K562 (cell line): ENCODE data around the gene AP2S1. TPM values are rescaled to one million over a fixed set of nuclear protein-coding genes. Genes with fewer than 3 reads are reported as not detected.
"Not testable (repeated sequence)": the region's sequence is repeated elsewhere in the genome, so short reads cannot be mapped to it uniquely, and the experiment has no call there.

Source experiments
- ATAC-seq: fragments of 200-7000 bp; cut with Tn5 transposase; 3 replicates; pipeline ENCODE4 v1.9.1; 2020; ENCODE audit warnings: moderate library complexity
- BruUV-seq: library from RNA; stranded (reverse); fragments of 400-500 nt; replicated peaks from 2 replicates; lab custom pipeline; 2021; lab: Mats Ljungman, UMichigan
- CTCF ChIA-PET: fragments of 300-600 bp; formaldehyde crosslinking; extraction: SDS; loops from one replicate; lab custom pipeline; 2021; ENCODE audit warnings: low intra/inter-chr PET ratio; lab: Yijun Ruan, JAX
- POLR2A ChIA-PET: fragments of 300-600, 350-650 bp; sonication (Branson Sonifier 250); formaldehyde crosslinking; extraction: SDS; loops from one replicate; lab custom pipeline; 2021; ENCODE audit warnings: antibody characterized with exemption, inconsistent platforms; lab: Yijun Ruan, JAX
- DNase-seq, 4 experiments: peaks; one replicate each; pipeline versions ENCODE4 v3.0.0 to v3.0.0-alpha.2; 2011 to 2018; ENCODE audit warnings: low spot score in 3 of 4, mixed read lengths in 3 of 4; ENCODE audit errors: extremely low read depth in 1 of 4
- FAIRE-seq: peaks from 2 replicates; lab custom pipeline; 2011; peaks lifted over from hg19 to GRCh38; lab: Jason Lieb, UNC
- H2AFZ ChIP-seq: 2 replicates; pipeline ENCODE4 v1.6.0; 2011; ENCODE audit warnings: low read depth, low read length, control low read depth, inconsistent platforms
- H3K27ac ChIP-seq: fragments of 200-600 bp; 3 replicates; pipeline ENCODE4 v1.8.0; 2011; ENCODE audit warnings: low read depth, mild to moderate bottlenecking, control low read depth, inconsistent platforms, low read length, moderate library complexity, mixed read lengths; ENCODE audit errors: extremely low read depth
- H3K27me3 ChIP-seq, 2 experiments: fragments of 300-600 bp in 1 of 2; 2 replicates in 1 of 2; 3 replicates in 1 of 2; pipeline versions ENCODE4 v1.6.0 to v1.8.0; 2011; ENCODE audit warnings: inconsistent platforms in 2 of 2, low read length in 2 of 2, mild to moderate bottlenecking in 1 of 2, mixed read lengths in 1 of 2, moderate library complexity in 1 of 2; ENCODE audit not compliant: control insufficient read depth in 2 of 2, insufficient read depth in 2 of 2
- H3K36me3 ChIP-seq: fragments of 300-600 bp; 3 replicates; pipeline ENCODE4 v1.8.0; 2011; ENCODE audit warnings: mild to moderate bottlenecking, low read length, inconsistent platforms; ENCODE audit not compliant: control insufficient read depth, insufficient read depth
- H3K4me1 ChIP-seq, 2 experiments: fragments of 200-600 bp in 1 of 2; replicated peaks in 1 of 2; 2 replicates in 1 of 2; 3 replicates in 1 of 2; pipeline versions ENCODE4 v1.5.1 to v1.8.0; 2011; ENCODE audit warnings: inconsistent platforms in 2 of 2, low read length in 2 of 2, mild to moderate bottlenecking in 1 of 2, mixed read lengths in 1 of 2, moderate library complexity in 1 of 2; ENCODE audit not compliant: control insufficient read depth in 2 of 2, insufficient read depth in 2 of 2
- H3K4me2 ChIP-seq: 2 replicates; pipeline ENCODE4 v1.6.1; 2011; ENCODE audit warnings: low read length, control low read depth, inconsistent platforms, mixed read lengths; ENCODE audit not compliant: insufficient read depth
- H3K4me3 ChIP-seq: fragments of 200-600 bp; sonication (generic), shearing (Covaris generic); 2 replicates; pipeline ENCODE4 v1.5.1; 2016; ENCODE audit warnings: control low read depth, inconsistent platforms
- H3K79me2 ChIP-seq: fragments of 200-600 bp; 3 replicates; pipeline ENCODE4 v1.8.0; 2011; ENCODE audit warnings: low read length, inconsistent platforms; ENCODE audit not compliant: control insufficient read depth, insufficient read depth
- H3K9ac ChIP-seq, 2 experiments: 2 replicates each; pipeline versions ENCODE4 v1.6.0 to v1.6.1; 2011; ENCODE audit warnings: low read depth in 2 of 2, low read length in 2 of 2, control low read depth in 1 of 2, inconsistent platforms in 1 of 2, mild to moderate bottlenecking in 1 of 2, mixed read lengths in 1 of 2; ENCODE audit not compliant: insufficient read depth in 1 of 2
- H3K9me1 ChIP-seq: one replicate; pipeline ENCODE4 v1.6.0; 2011; ENCODE audit warnings: inconsistent platforms, mild to moderate bottlenecking, low read length, moderate library complexity; ENCODE audit not compliant: control insufficient read depth, insufficient read depth
- H3K9me3 ChIP-seq: replicated peaks from 2 replicates; pipeline ENCODE4 v1.5.1; 2011; ENCODE audit warnings: low read depth, low read length, inconsistent platforms; ENCODE audit not compliant: control insufficient read depth, insufficient read depth
- H4K20me1 ChIP-seq: replicated peaks from 2 replicates; pipeline ENCODE4 v1.6.1; 2011; ENCODE audit warnings: low read length, inconsistent platforms, mixed read lengths; ENCODE audit not compliant: control insufficient read depth, insufficient read depth
- CBX2 ChIP-seq: fragments of 200-600 bp; sonication (generic); IDR thresholded peaks from one replicate; pipeline ENCODE4 v1.6.1; 2012; ENCODE audit warnings: mild to moderate bottlenecking, low read length, inconsistent platforms; ENCODE audit not compliant: insufficient read depth, poor library complexity, severe bottlenecking
- NEUROD1 ChIP-seq: fragments of 150-350 bp; IDR thresholded peaks from 2 replicates; pipeline ENCODE4 v1.6.1; 2014; ENCODE audit warnings: borderline replicate concordance, low read length, low read depth; ENCODE audit not compliant: partially characterized antibody
- RFX5 ChIP-seq: IDR thresholded peaks from 2 replicates; pipeline ENCODE4 v1.6.1; 2011; ENCODE audit warnings: low read depth, mild to moderate bottlenecking, improper control_type of control experiment, low read length
- SNRNP70 ChIP-seq: fragments of 200-400 bp; formaldehyde crosslinking; optimal IDR thresholded peaks from 2 replicates; pipeline ENCODE3; 2017; ENCODE audit warnings: low read depth, low read length
- ZKSCAN1 ChIP-seq: fragments of 150-350 bp; IDR thresholded peaks from 2 replicates; pipeline ENCODE4 v1.6.1; 2016; ENCODE audit warnings: low read depth, low read length
- WGBS: fragments of 100-300 bp; shearing (Covaris generic); methylation state at CpG from one replicate; pipeline ENCODE4 v1.1.6; 2016; ENCODE audit warnings: low coverage, mixed read lengths; ENCODE audit not compliant: insufficient coverage; ENCODE audit errors: missing lambda C conversion rate; 5-methylcytosine and 5-hydroxymethylcytosine counted together
- in situ Hi-C: fragments of 300-500 bp; cut with MboI; formaldehyde crosslinking; loops from 4 replicates; pipeline ENCODE4 v1.15.0; 2018; ENCODE audit warnings: inconsistent platforms, mixed read lengths
- intact Hi-C: fragments of 100-400 bp; cut with micrococcal nuclease; formaldehyde crosslinking; loops from 2 replicates; pipeline ENCODE4 v1.14.2; 2022
- polyA plus RNA-seq, 8 experiments: library from polyadenylated mRNA; depleted of rRNA in 4 of 8; stranded (reverse) in 5 of 8; unstranded in 3 of 8; fragments of >200 nt; fragmentation: Nextera tagmentation in 2 of 8; fragmentation: Illumina TruSeq in 1 of 8; extraction: Ambion mirVana in 2 of 8; extraction: Trizol in 1 of 8; gene quantifications; 2 replicates each; pipeline versions ENCODE4 v1.2.1 to v1.2.3, GENCODE V29; 2011 to 2014; ENCODE audit warnings: inconsistent platforms in 1 of 8, missing spikeins in 1 of 8
- total RNA-seq, 7 experiments: library from RNA; depleted of rRNA in 6 of 7; stranded (reverse); fragments of >200 nt in 6 of 7; fragmentation: Illumina TruSeq in 2 of 7; extraction: Trizol in 2 of 7; gene quantifications; 2 replicates each; pipeline versions ENCODE4 v1.2.1 to v1.2.3, GENCODE V29; 2011 to 2021; ENCODE audit warnings: low replicate concordance in 1 of 7

Gene AP2S1
- total and polyA plus RNA-seq, 9 of the 15 experiments (the other 6 are each of a cell fraction or from before 2014, with no cell fraction given) = 32.4 to 294 (median 136) TPM

GRCh38 chr19:46885411-46885810, 34.8 kb upstream of the AP2S1 start:
- Histone ChIP-seq H3K4me2 (no peak overlapping the region), H3K9me1 (no peaks in the 10 kb centered on the region), H3K36me3 (no peaks in the 10 kb centered on the region; the same call in 2 of the 3 replicates), H3K27ac (no peak overlapping the region), H3K9me3 (no peaks in the 10 kb centered on the region), H3K4me1 (peaks cover 0 to 5% of the 10 kb centered on the region in 2 experiments; a peak in 2 of 5 replicates), H3K4me3 (no peak overlapping the region), H3K27me3 (no peaks in the 10 kb centered on the region), H4K20me1 (no peaks in the 10 kb centered on the region)
- in situ Hi-C loops = no loop called here
- CTCF ChIA-PET = interaction anchor here (0.6 to 0.7 kb wide), 2 partner anchors 14 to 534 kb away, joined by 3 read pairs; partner anchors contain the start of gene MEIS3
- ATAC-seq (no peak), FAIRE-seq (no peak)
- POLR2A ChIA-PET = interaction anchor here (0.9 to 2.3 kb wide), 4 partner anchors 11 to 18 kb away, joined by 3 to 8 read pairs (median 4); no protein-coding TSS in a partner anchor
- WGBS = 73% methylated on average over 2 of the region's 2 CpGs
- no TSS peak for BruUV-seq
- intact Hi-C loops = no loop called here
- TF ChIP-seq ZKSCAN1 (no peak), NEUROD1 (no peak), CBX2 (no peak), SNRNP70 (no peak), RFX5 (no peak)
- TF ChIP-seq, all 486 proteins: peak for 0
- no peak for DNase-seq
- H3K79me2 ChIP-seq = peaks cover 34% of the 10 kb centered on the region
- no peak overlapping the region for H3K9ac ChIP-seq
- no peak overlapping the region for H2AFZ ChIP-seq

- H3K9ac ChIP-seq, ATAC-seq, H3K4me1 ChIP-seq, H3K4me3 ChIP-seq, H2AFZ ChIP-seq, H4K20me1 ChIP-seq, CTCF ChIA-PET, intact Hi-C loops, H3K36me3 ChIP-seq, H3K4me2 ChIP-seq, in situ Hi-C loops, FAIRE-seq, DNase-seq, BruUV-seq, H3K27me3 ChIP-seq, H3K9me3 ChIP-seq, H3K27ac ChIP-seq, H3K9me1 ChIP-seq: not testable (repeated sequence)
- WGBS = 77% methylated on average over 4 of the region's 4 CpGs
- POLR2A ChIA-PET = interaction anchor here (0.5 to 1.0 kb wide), 2 partner anchors 33 to 248 kb away, joined by 3 read pairs; no protein-coding TSS in a partner anchor
- H3K79me2 ChIP-seq = peaks cover 38% of the 10 kb centered on the region
These were observed 32.1 kb upstream of the AP2S1 start for GRCh38 chr19:46882751-46883150.
